Activated T-cell treated with anti-CD3 and anti-CD28 coated beads for 1 hour (primary cell): ENCODE data around the gene GPC6.

Source experiments
- DNase-seq: peaks from one replicate; pipeline ENCODE4 v3.0.0-alpha.2; 2020; ENCODE audit warnings: low read depth

Gene GPC6

GRCh38 chr13:93775027-93775426 is 548.4 kb downstream of the GPC6 start:
- DNase-seq, result no peak

GRCh38 chr13:93775507-93776108 is 549.0 kb downstream of the GPC6 start:
- no peak for DNase-seq

- no peak for DNase-seq
Observed at GRCh38 chr13:93776936-93777335, 550.3 kb downstream of the GPC6 start.

- no peak for DNase-seq
Observed at GRCh38 chr13:93777504-93777903, 550.9 kb downstream of the GPC6 start.

- DNase-seq, result no peak
Observed at GRCh38 chr13:93778548-93778947, 551.9 kb downstream of the GPC6 start.

- no peak for DNase-seq
Observed at GRCh38 chr13:93784191-93784590, 557.6 kb downstream of the GPC6 start.

GRCh38 chr13:93786846-93787489 is 560.4 kb downstream of the GPC6 start:
- DNase-seq, result no peak

GRCh38 chr13:93788456-93788855 is 561.8 kb downstream of the GPC6 start:
- no peak for DNase-seq

GRCh38 chr13:93789058-93789457 is 562.5 kb downstream of the GPC6 start:
- no peak for DNase-seq

- DNase-seq, result no peak
Observed at GRCh38 chr13:93794197-93794885, 567.7 kb downstream of the GPC6 start.

- no peak for DNase-seq
Observed at GRCh38 chr13:93797463-93797862, 570.9 kb downstream of the GPC6 start.

GRCh38 chr13:93800342-93800741 is 573.7 kb downstream of the GPC6 start:
- DNase-seq, result no peak

- DNase-seq, result no peak
Observed at GRCh38 chr13:93805736-93806135, 579.1 kb downstream of the GPC6 start.

- DNase-seq, result no peak
Observed at GRCh38 chr13:93806861-93807260, 580.3 kb downstream of the GPC6 start.

- DNase-seq, result no peak
Observed at GRCh38 chr13:93810264-93810663, 583.7 kb downstream of the GPC6 start.

- no peak for DNase-seq
Observed at GRCh38 chr13:93811071-93811737, 584.6 kb downstream of the GPC6 start.

GRCh38 chr13:93811738-93812112 is 585.1 kb downstream of the GPC6 start:
- no peak for DNase-seq

GRCh38 chr13:93814658-93815057 is 588.1 kb downstream of the GPC6 start:
- DNase-seq, result no peak

GRCh38 chr13:93818345-93818744 is 591.7 kb downstream of the GPC6 start:
- no peak for DNase-seq

- no peak for DNase-seq
Observed at GRCh38 chr13:93819331-93819890, 592.8 kb downstream of the GPC6 start.

- no peak for DNase-seq
Observed at GRCh38 chr13:93824286-93824685, 597.7 kb downstream of the GPC6 start.

- DNase-seq, result no peak
Observed at GRCh38 chr13:93834051-93834450, 607.4 kb downstream of the GPC6 start.

GRCh38 chr13:93843082-93843481 is 616.5 kb downstream of the GPC6 start:
- no peak for DNase-seq
